Activated CD8-positive, alpha-beta memory T cell treated with anti-CD3 and anti-CD28 coated beads for 24 hours (primary cell): ENCODE measurements around the gene STX16.

Experiments
- DNase-seq: peaks from one replicate; pipeline ENCODE4 v3.0.0-alpha.2; 2020

STX16 gene

DNA sequence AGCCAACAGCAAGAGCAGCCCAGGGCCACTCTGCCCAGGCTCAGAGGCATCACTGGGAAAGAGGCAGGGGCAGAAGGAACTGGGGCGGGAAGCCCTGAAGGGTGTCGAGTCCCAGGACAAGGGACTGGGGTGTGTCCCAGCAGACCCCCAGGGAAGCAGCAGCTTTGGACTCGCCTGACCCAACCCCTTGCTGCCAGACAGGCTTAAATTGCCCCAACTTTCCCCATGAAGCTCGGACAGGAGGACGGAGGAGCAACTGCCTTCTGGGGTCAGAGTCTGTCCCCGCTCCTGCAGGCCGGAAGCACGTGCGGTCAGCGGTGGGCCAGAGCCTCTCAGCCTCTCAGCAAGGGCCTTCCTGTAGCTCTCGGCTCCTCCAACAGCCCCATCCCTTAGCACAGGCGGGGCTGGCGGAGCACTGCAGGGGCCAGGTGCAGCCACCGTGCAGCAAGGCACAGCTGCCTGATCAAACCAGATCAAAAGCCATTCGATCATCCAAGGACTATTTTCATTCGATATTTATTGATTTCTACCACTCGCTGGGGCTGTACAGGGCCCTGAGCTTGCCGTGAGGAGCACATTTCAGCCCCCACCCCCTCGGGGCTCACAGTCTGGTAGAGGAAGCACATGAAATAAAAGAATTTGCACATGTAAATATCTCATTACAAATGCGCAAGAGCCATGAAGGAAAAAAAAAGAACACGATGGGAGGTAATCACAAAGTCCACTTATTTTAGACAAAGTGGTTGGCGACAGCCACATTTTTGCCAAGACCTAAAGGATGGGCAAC is 31.8 kb upstream of the STX16 start:
- DNase-seq: no peak

- no peak for DNase-seq
Measured at GRCh38 chr20:58619864-58620431, 31.1 kb upstream of the STX16 start.

DNA sequence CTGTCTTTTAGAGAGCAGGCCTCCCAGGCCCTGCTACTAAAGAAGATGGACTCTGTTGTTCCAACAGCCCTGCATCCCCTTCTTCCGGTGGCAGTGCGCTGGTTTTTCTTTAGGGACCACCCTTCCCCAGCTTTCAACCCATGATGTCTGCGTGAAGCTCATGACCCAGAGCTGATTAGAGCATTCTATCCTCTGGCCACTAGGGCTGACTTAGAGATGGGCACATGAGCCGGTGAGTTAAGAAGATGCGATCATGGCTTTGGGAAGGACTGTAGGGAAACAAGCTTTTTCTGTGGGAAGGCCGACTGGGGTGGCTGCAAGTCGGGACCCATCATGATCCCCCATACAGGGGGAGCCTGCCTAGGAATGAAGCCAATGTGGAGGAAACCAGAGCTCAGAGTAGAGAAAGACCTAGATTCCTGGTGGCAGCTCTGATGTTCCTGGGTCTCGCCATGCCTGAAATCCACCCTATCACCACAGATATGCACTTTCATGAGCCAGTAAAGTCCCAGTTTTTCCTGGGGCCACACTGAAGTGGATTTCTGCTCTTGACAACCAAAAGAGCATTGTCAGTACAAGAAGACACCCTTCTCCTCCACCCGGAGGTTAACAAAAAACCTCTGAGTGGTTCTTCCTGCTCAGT is 29.1 kb upstream of the STX16 start:
- no peak for DNase-seq

DNA sequence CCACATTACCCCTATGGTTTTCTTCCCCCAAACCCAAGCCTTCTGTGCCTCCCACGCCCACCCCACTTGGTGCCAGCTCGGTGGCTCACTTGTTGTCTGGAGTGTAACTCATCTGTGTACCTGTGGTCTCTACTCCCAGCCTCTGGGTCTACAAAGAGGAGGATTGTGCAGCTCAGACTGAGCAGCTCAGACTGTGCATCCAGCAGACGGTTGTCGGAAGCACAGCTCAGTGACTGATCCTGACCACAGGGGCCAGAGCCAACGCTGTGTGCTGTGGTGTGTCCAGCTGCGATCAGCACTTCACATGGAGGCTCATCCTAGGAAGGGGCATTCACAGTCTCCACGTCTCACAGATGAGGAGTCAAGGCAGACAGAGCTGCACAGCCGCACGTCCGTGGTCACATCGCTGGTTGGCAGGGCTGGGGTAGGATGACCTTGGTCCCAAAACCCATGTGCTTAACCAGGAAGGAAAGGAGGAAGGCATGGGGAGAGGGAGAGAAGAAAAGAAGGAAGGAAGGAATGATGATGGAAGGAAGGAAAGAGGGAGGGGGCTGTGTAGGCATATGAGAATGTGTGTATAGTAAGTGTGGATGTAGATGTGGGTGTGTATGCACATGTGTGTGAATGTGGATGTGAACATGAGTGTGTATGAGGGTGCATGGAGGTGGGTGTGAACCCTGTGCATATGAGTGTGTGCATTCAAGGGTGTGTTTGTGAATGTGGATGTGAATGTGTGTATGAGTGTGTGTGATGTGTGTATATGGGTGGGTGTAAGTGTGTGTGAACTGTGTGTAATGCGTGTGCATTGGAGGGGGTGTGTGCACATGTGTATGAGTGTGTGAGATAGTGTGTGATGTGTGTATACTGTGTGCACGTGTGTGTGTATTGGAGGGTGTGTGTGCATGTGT is 28.2 kb upstream of the STX16 start:
- no peak for DNase-seq

DNA sequence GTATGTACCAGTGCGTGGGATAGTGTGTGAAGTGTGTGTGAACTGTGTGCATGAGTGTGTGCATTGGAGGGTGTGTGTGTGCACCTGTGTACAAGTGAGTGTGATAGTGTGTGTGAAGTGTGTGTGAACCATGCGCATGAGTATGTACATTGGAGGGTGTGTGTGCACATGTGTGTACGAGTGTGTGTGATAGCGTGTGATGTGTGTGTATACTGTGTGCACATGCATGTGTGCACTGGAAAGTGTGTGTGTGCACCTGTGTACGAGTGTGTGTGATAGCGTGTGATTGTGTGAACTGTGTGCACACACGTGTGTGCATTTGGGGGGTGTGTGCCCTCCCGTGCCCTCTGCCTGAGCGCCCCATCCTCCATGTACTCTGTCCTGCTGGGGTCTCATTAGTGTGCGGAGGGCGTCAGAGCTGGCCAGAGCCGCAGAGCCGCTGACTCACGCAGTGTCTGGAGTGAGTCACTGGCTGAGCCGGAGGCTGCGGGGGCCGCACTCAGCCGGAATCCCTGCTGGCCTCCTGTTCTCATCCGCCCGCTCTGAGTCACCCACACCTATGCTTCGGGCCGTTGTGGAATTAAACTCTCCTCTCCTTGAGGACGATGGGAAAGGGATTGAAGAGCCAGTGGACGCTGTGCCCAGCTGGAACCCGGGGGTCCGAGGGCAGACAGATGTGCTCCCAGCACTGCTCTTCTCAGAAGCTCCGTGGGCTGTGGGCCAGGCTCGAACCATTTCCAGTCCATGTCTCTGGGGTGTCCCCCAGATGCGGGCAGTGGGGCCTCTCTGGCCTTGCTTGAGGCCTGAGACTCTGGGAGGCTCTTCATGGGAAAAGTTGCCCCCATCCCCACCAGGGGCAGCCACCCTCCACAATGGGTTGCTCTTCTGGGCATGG is 27.3 kb upstream of the STX16 start:
- DNase-seq: no peak

DNA sequence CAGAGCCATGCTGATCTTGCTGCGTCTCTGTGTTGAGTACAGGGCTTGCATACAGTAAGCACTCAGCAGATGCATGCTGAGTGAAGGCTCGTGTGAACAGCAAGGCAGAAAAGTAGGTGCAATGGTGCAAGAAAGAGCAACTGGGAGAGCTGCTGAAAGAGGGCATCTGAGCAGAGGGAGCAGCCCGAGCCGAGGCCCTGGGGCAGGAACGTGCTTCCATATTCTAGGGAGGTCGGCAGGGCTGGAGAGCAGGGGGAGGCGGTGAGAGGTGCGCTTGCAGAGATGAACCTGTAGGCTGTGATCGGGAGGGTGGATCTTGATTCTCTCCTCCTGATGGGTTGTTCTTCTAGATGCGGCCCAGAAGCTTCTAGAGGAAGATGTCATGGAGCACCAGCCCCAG is 26.4 kb upstream of the STX16 start:
- no peak for DNase-seq

DNA sequence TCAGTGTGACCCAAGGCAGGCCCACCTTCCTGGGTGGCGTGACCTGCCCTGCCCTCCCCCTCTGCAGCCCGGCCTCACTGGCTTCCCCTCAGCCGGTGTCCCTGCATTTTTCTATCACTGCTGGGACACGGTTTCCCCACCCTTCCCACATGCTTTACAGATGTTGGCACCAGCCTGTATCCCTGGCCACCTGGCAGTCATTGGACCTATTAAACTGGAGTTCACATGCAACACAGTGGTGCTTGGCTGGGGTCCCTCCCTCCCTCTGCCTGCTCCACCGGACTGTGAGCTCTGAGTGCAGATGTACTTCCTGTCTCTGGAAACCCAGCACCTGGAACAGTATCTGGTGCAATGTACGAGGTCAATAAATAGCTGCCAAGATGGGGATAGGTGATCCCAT is 25.5 kb upstream of the STX16 start:
- DNase-seq: no peak

- DNase-seq: no peak
Measured at GRCh38 chr20:58626051-58626450, 25.0 kb upstream of the STX16 start.

DNA sequence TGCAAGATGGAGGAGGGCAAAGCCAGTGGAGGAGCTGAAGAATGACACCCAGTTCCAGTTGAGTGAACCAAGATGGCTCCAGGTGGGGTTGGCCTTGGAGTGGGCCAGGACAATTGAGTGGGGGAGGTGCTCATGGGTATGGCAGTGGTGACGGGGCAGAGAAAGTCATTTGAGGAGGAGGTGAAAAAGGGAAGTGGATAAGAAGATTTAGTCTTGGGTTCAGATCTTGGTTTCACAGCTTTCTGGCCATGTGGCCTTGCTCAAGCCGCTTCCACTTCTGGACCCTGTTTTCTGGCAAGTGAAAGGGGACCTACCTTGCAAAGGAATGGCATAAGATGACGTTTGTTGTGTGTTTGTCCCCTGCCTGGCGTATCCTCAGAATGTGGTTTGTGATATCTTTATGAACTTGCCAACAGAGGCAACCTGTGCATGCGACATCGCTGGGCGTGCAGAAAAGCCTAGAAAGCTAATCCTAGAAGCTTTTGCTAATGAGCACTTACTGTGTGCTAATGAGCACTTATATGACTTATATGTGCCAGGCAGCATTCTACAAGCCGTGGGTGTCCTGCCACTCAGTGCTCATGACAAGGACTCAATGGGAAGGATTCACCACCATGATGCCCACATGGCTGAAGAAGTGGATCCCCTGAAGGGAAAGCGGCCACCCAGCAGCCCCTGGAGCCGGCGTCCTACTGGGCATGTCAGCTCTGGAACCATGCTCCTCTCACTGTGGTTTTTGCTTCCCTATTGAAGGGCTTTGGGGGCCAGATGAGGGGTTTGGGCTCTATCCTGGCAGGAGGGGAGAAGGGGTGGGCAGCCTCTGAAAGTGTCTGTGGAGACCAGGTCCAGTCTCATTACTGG is 23.6 kb upstream of the STX16 start:
- DNase-seq: no peak

- no peak for DNase-seq
Measured at GRCh38 chr20:58628491-58629214, 22.4 kb upstream of the STX16 start.

DNA sequence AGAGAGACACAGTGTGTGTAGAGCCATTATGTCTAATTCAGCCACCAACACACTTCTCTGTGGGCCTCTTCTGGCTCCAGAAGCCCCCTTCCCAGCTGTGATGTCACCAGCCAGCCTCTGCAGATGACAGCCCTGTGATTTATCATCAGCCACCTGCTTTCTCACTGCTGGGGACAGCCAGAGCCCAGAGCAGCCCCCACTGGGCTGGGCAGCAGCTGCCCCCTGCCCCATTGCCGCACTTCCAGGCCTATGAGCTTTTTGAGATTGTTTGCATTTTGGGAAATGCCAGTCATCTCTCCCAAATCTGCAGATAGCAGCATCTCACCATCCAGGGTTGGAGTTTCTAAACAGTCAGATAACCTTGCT is 21.9 kb upstream of the STX16 start:
- DNase-seq: no peak

DNA sequence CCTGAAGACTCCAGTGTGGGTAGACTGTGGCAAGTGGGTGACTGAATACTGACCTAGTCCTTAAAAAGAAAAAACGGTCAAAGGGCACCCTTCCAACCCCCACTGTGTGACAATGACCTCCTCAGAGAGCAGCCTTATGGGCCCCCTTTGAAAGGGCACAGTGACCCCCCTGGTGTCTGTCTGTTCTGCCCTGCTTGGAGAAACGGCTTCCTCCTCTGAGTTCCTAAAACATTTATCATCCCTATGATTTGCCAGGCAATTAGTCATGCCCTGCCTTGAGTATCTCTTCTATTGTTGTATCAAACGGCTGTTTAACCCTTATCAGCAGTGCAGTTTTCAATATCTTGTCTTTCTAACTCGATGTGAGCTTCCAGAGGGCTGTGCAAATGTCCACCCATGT is 21.0 kb upstream of the STX16 start:
- DNase-seq: no peak

- no peak for DNase-seq
Measured at GRCh38 chr20:58633161-58634053, 17.7 kb upstream of the STX16 start.

DNA sequence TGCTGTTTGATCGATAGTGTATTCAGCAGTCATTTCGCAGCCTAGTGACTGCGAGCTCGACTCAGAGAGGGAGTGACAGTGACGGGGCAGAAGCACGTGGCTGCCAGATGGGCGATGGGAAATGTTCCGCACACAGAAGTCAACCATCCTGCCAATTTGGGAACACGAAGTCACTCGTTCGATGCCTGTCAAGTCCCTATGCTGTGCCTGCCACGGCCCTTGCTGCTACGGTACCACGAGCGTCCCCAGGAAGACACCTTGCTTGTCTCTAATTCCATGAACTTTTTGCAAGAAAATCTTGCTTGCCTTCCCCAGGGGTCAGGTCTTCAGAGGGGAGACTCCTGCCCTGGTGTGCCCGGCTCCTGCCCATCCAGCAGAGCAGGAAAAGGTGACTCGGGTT is 17.0 kb upstream of the STX16 start:
- peak; percentile 76 for DNase-seq

GRCh38 chr20:58634521-58635278 is 16.4 kb upstream of the STX16 start:
- DNase-seq: peak; percentile 80

DNA sequence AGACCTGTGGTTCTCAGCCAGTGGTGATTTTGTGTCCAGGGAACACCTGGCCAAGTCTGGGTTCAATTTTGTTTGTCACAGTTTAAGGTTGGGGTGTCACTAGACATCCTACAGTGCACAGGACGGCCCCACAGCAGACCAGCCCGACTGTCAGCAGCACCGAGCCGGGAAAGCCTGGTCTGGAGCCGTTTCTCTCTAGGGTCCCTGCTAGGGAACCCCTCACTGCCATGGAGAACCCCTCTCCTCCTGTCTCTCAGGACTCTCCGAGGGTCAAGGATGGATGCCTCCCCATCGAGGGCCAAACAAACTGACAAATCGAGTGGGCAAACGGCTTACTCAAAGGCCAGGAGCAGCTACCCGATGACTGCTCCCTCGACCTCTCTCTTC is 15.8 kb upstream of the STX16 start:
- DNase-seq: no peak

DNA sequence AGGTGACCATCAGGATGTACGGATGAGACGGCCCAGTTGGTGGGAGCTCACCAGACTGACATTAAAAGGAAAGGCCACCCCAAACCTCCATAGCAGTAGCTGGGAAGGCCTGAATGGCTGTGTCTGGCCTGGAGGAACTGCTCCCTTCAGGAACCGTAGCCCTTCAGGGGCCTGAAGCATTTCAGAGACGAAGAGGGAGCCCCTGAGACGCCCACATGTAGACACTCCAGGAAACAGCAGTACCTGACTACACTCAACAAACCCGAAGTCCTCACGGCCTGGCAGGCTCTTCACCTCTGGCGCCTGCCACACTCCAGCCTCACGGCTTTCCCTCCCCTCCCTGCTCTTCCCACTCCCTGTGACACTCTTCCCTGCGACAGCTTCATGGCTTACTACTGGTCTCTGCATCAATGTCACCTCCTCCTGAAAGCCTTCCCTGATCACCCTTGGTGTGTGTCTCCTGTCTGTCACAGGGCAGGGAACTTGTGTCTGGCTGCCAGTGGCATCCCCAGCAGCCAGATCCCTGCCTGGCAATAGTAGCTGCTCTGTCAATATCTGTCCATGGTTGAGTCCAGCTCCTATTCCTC is 14.6 kb upstream of the STX16 start:
- DNase-seq: no peak

- no peak for DNase-seq
Measured at GRCh38 chr20:58636983-58637421, 14.1 kb upstream of the STX16 start.
